ENCODE results near the gene PVR.

Gene PVR

GRCh38 chr19:44680536-44680935 lies 36.8 kb downstream of the PVR start:
- Histone ChIP-seq H4K20me1 (ENCODE audit: insufficient read depth, low read length) (no peaks in the 10 kb centered on the region), H3K36me3 (ENCODE audit: insufficient read depth, low read length) (no peaks in the 10 kb centered on the region), H3K79me2 (ENCODE audit: insufficient read depth, low read length) (no peaks in the 10 kb centered on the region), H3K27ac (ENCODE audit: low read length) (no peak overlapping the region), H3K27me3 (ENCODE audit: insufficient read depth, low read length, poor library complexity) (no peaks in the 10 kb centered on the region), H2AFZ (ENCODE audit: low read depth, low read length) (no peak overlapping the region), H3K4me3 (ENCODE audit: low read depth in 1 of 2, low read length in 2 of 2) (no peak overlapping the region), H3K4me2 (ENCODE audit: insufficient read depth, low read length) (no peak overlapping the region), H3K9ac (ENCODE audit: low read depth, low read length) (no peak overlapping the region), H3K4me1 (ENCODE audit: insufficient read depth, low read length) (no peaks in the 10 kb centered on the region), H3K9me3 (ENCODE audit: insufficient read depth, low read length, severe bottlenecking) (no peaks in the 10 kb centered on the region)
- ATAC-seq (ENCODE audit: insufficient read depth, low read depth) (no peak), DNase-seq (no peak)
- no peak for TF ChIP-seq EZH2 (IDR thresholded peaks at IDR 0.05; ENCODE audit: borderline replicate concordance, low read depth, low read length, severe bottlenecking)
- TF ChIP-seq CTCF (IDR thresholded peaks at IDR 0.05; ENCODE audit: borderline replicate concordance, extremely low read depth, low read length, poor library complexity, severe bottlenecking): no peak

- no peak overlapping the region for H2AFZ ChIP-seq (ENCODE audit: low read depth, low read length)
- no peaks in the 10 kb centered on the region for H3K4me1 ChIP-seq (ENCODE audit: insufficient read depth, low read length)
- no peak overlapping the region for H3K4me3 ChIP-seq (ENCODE audit: low read depth in 1 of 2, low read length in 2 of 2)
- no peaks in the 10 kb centered on the region for H3K9me3 ChIP-seq (ENCODE audit: insufficient read depth, low read length, severe bottlenecking)
- no peaks in the 10 kb centered on the region for H4K20me1 ChIP-seq (ENCODE audit: insufficient read depth, low read length)
- H3K27me3 ChIP-seq (ENCODE audit: insufficient read depth, low read length, poor library complexity): no peaks in the 10 kb centered on the region
- H3K4me2 ChIP-seq (ENCODE audit: insufficient read depth, low read length): no peak overlapping the region
- no peak overlapping the region for H3K9ac ChIP-seq (ENCODE audit: low read depth, low read length)
- DNase-seq (no peak), ATAC-seq (ENCODE audit: insufficient read depth, low read depth) (no peak)
- TF ChIP-seq EZH2 (IDR thresholded peaks at IDR 0.05; ENCODE audit: borderline replicate concordance, low read depth, low read length, severe bottlenecking) (no peak), CTCF (IDR thresholded peaks at IDR 0.05; ENCODE audit: borderline replicate concordance, extremely low read depth, low read length, poor library complexity, severe bottlenecking) (no peak)
- H3K27ac ChIP-seq (ENCODE audit: low read length): no peak overlapping the region
- no peaks in the 10 kb centered on the region for H3K36me3 ChIP-seq (ENCODE audit: insufficient read depth, low read length)
- H3K79me2 ChIP-seq (ENCODE audit: insufficient read depth, low read length): no peaks in the 10 kb centered on the region
Observed at GRCh38 chr19:44681992-44682790, 38.5 kb downstream of the PVR start.

- Histone ChIP-seq H3K9me3 (ENCODE audit: insufficient read depth, low read length, severe bottlenecking) (no peaks in the 10 kb centered on the region), H3K4me1 (ENCODE audit: insufficient read depth, low read length) (no peaks in the 10 kb centered on the region), H4K20me1 (ENCODE audit: insufficient read depth, low read length) (no peaks in the 10 kb centered on the region), H3K9ac (ENCODE audit: low read depth, low read length) (no peak overlapping the region), H3K36me3 (ENCODE audit: insufficient read depth, low read length) (no peaks in the 10 kb centered on the region), H2AFZ (ENCODE audit: low read depth, low read length) (no peak overlapping the region), H3K27me3 (ENCODE audit: insufficient read depth, low read length, poor library complexity) (no peaks in the 10 kb centered on the region), H3K79me2 (ENCODE audit: insufficient read depth, low read length) (no peaks in the 10 kb centered on the region), H3K4me3 (ENCODE audit: low read depth in 1 of 2, low read length in 2 of 2) (no peak overlapping the region), H3K27ac (ENCODE audit: low read length) (no peak overlapping the region), H3K4me2 (ENCODE audit: insufficient read depth, low read length) (no peak overlapping the region)
- ATAC-seq (ENCODE audit: insufficient read depth, low read depth) (no peak), DNase-seq (no peak)
- no peak for TF ChIP-seq EZH2 (IDR thresholded peaks at IDR 0.05; ENCODE audit: borderline replicate concordance, low read depth, low read length, severe bottlenecking)
- TF ChIP-seq CTCF (IDR thresholded peaks at IDR 0.05; ENCODE audit: borderline replicate concordance, extremely low read depth, low read length, poor library complexity, severe bottlenecking): no peak
Observed at GRCh38 chr19:44682807-44683206, 39.1 kb downstream of the PVR start.

Measured in DND-41 (cell line).